ENCODE data around the gene UNC79. TPM values are rescaled to one million over a fixed set of nuclear protein-coding genes. Genes with fewer than 3 reads are reported as not detected.

Gene UNC79
- total RNA-seq, 4 donors from 2014 or later, result under 0.01 to 0.23 (median 0.18) TPM

DNA sequence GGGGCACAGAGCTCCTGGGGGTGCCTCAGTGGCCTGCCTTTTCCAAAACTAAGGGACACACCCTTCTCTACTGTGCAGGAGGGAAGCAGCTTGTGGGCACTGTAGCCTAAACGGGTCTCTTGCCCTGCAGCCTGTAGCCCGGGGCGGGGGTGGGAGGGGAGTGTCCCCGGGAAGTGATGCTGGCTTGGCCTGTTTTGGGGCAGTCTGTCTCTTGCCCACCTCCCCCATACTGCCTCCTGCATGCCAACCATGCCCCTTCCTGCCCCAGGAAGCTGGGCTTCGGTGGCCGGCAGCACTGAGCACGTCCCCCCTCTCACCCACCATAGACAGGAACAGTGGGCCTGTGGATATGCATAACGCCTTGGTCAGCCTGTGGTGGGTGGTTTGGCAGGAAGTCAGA, 314.1 kb downstream of the UNC79 start:
- 33% methylated on average over 5 of the region's 8 CpGs for WGBS
- Histone ChIP-seq H3K36me3 (no peaks in the 10 kb centered on the region), H3K9me3 (no peaks in the 10 kb centered on the region), H3K27ac (replicated peaks in 1 of 4) (peak overlapping the region; percentile 34 to 73 (median 65)), H3K27me3 (no peaks in the 10 kb centered on the region), H3K4me3 (no peak overlapping the region), H3K4me1 (peaks cover 26 to 61% (median 49%) of the 10 kb centered on the region in 4 donors)
- no peak for TF ChIP-seq EP300 (IDR thresholded peaks at IDR 0.05)
- TF ChIP-seq, protein P1, sequence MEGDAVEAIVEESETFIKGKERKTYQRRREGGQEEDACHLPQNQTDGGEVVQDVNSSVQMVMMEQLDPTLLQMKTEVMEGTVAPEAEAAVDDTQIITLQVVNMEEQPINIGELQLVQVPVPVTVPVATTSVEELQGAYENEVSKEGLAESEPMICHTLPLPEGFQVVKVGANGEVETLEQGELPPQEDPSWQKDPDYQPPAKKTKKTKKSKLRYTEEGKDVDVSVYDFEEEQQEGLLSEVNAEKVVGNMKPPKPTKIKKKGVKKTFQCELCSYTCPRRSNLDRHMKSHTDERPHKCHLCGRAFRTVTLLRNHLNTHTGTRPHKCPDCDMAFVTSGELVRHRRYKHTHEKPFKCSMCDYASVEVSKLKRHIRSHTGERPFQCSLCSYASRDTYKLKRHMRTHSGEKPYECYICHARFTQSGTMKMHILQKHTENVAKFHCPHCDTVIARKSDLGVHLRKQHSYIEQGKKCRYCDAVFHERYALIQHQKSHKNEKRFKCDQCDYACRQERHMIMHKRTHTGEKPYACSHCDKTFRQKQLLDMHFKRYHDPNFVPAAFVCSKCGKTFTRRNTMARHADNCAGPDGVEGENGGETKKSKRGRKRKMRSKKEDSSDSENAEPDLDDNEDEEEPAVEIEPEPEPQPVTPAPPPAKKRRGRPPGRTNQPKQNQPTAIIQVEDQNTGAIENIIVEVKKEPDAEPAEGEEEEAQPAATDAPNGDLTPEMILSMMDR (IDR thresholded peaks at IDR 0.05), result no peak
- no peak for TF ChIP-seq POLR2AphosphoS5 (IDR thresholded peaks at IDR 0.05)
- TF ChIP-seq POLR2A (IDR thresholded peaks at IDR 0.05; ENCODE audit: low read depth), result no peak
- intact Hi-C loops (cut with DNase I), result loop anchor here (5.0 kb wide), 1 partner anchor 42 kb away; the partner anchor contains the start of gene PRIMA1
- DNase-seq (ENCODE audit: extremely low spot score), result no peak

DNA sequence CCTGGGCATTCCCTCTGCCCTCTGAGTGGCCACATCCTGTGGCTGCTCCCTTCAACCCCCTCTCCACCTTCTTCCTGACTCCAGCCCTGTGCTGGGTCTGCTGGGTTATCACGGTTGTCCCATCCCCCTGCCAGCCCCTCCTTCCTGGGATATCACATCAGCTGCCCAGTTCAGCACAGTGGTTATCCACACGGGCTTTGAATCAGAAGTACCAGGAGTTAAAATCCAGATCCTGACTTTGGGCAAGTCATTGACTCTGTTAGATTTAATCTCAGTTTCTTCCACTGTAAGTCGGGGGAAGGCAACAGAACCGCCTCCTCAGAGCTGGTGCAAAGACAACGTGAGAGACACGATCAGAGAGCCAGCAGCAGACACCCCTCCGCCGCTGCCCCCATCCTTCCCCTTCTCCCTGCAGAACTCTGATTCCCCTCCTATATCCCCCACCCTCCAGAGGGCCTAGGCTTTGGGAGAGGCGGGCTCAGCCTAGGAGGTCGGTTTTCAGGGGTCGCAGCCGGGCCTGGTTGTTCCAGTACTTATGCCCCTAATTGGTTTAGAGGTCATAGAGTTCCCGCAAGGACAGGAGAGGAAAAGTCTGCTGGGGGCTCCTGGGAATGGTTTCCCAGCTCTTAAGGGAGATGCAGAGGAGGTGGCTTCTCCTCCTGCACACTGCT, 315.0 kb downstream of the UNC79 start:
- no peak for DNase-seq (ENCODE audit: extremely low spot score)
- no peak overlapping the region for H3K4me3 ChIP-seq
- intact Hi-C loops (cut with DNase I), result no loop called here
- TF ChIP-seq EP300 (IDR thresholded peaks at IDR 0.05) (no peak), POLR2AphosphoS5 (IDR thresholded peaks at IDR 0.05) (no peak)
- peaks cover 26 to 61% (median 48%) of the 10 kb centered on the region in 4 donors for H3K4me1 ChIP-seq
- H3K27me3 ChIP-seq, result no peaks in the 10 kb centered on the region
- no peaks in the 10 kb centered on the region for H3K9me3 ChIP-seq
- peaks cover 0 to under 1% (median 0%) of the 10 kb centered on the region in 4 donors for H3K36me3 ChIP-seq
- H3K27ac ChIP-seq (replicated peaks in 1 of 4), result peak overlapping the region; percentile 34 to 73 (median 65)
- 66% methylated on average over 12 of the region's 13 CpGs for WGBS

DNA sequence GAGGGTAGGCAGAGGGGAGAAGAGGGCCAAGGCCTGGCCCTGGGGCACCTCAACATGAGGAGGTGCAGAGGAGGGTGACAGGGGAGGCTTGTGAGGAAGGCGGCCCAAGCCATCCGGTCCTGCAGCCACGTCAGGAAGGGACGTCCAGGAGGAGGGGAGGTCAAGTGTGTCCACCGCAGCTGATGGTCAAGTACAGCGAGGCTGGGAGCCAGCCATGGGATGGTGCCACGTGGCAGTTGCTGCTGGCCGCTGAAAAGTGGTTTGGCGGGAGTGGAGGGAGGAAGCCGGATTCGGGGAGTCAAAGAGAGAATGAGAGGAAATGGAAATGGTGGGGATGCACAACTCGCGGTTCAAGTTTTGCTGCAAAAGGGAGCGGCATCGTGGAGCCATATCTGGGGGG, 316.4 kb downstream of the UNC79 start:
- Histone ChIP-seq H3K4me3 (no peak overlapping the region), H3K27me3 (no peaks in the 10 kb centered on the region), H3K4me1 (peaks cover 24 to 57% (median 47%) of the 10 kb centered on the region in 4 donors), H3K36me3 (peaks cover 0 to 3% (median 0%) of the 10 kb centered on the region in 4 donors), H3K27ac (replicated peaks in 1 of 4) (peak overlapping the region in 3 of 4 donors; percentile 13 to 68 (median 39)), H3K9me3 (no peaks in the 10 kb centered on the region)
- TF ChIP-seq, protein P1 (IDR thresholded peaks at IDR 0.05), result no peak
- no peak for TF ChIP-seq EP300 (IDR thresholded peaks at IDR 0.05)
- 80% methylated on average over 15 of the region's 15 CpGs for WGBS
- no peak for DNase-seq (ENCODE audit: extremely low spot score)
- intact Hi-C loops (cut with DNase I), result no loop called here

DNA sequence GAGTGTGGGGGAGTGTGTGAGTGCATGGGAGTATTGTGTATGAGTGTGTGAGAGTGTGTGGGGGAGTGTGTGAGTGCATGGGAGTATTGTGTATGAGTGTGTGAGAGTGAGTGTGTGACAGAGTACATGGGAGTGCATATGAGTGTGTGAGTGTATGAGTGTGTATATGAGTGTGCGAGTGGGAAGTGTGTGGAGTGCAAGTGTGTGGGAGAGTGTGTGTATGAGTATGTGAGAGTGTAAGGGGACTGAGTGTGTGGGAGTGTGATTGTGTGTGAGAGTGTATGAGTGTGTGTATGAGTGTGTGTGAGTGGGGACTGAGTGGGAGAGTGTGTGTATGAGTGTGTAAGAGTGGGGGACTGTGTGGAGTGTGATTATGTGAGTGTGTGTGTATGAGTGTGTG, 316.8 kb downstream of the UNC79 start:
- Histone ChIP-seq H3K4me1 (peaks cover 24 to 57% (median 47%) of the 10 kb centered on the region in 4 donors), H3K27ac (replicated peaks in 1 of 4) (peak overlapping the region in 2 of 4 donors; percentile 13 to 68), H3K36me3 (peaks cover 0 to 3% (median 0%) of the 10 kb centered on the region in 4 donors), H3K27me3 (no peaks in the 10 kb centered on the region), H3K9me3 (no peaks in the 10 kb centered on the region), H3K4me3 (no peak overlapping the region)
- TF ChIP-seq POLR2AphosphoS5 (IDR thresholded peaks at IDR 0.05) (no peak), EP300 (IDR thresholded peaks at IDR 0.05) (no peak), POLR2A (IDR thresholded peaks at IDR 0.05; ENCODE audit: low read depth) (no peak)
- TF ChIP-seq, protein P1 (IDR thresholded peaks at IDR 0.05), result no peak
- DNase-seq (ENCODE audit: extremely low spot score), result no peak
- intact Hi-C loops (cut with DNase I), result no loop called here
- 95% methylated on average over 1 of the region's 1 CpG for WGBS

DNA sequence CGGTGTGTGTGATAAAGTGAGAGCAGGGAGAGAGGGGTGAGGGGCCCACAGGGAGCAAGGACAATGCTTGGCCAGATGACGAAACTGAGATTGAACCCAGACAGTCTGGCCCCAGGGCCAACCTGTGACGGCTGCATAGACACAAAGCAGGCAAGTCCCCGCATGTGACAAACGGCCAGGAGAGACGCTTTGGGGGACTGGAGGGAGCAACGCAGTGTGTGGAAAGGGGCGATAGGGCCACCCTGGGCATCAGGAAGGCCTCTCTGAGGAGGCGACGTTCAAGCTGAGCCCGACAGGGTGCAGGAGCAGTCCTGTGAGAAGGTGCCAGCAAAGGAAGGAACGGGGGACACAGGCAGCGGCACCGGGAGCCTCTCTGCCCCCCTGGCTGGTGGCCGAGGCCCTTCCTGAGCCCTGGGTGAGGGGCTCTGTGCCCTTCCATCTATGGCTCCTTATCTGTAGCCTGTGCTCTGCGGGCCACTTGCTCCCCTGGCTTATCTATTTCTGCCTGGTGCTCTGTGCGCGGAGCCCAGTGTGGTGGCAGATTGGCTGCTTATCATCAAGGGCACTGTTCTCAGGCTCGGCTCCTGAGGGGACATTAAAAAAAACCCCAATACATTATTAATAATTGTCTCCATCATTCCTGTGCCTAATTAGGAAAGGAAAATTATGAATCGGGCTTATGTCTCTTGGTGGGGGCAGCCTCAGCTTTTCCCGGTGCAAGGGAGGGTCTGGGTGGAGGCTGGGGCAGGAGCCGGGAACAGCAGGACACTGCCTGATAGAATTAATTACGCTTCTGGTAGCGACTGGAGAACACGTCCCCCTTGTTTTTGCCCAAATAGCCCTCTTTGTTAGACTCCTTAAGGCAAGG, 317.7 kb downstream of the UNC79 start:
- no peaks in the 10 kb centered on the region for H3K27me3 ChIP-seq
- no peaks in the 10 kb centered on the region for H3K9me3 ChIP-seq
- TF ChIP-seq, protein P1 (IDR thresholded peaks at IDR 0.05), result no peak
- peak in 1 of 2 donors; percentile 11 for TF ChIP-seq POLR2AphosphoS5 (IDR thresholded peaks at IDR 0.05)
- H3K4me1 ChIP-seq, result peaks cover 23 to 57% (median 47%) of the 10 kb centered on the region in 4 donors
- intact Hi-C loops (cut with DNase I), result no loop called here
- WGBS, result 77% methylated on average over 22 of the region's 25 CpGs
- peaks cover 0 to 3% (median 0%) of the 10 kb centered on the region in 4 donors for H3K36me3 ChIP-seq
- peak overlapping the region; percentile 40 to 65 (median 46) for H3K27ac ChIP-seq (replicated peaks in 1 of 4)
- DNase-seq (ENCODE audit: extremely low spot score), result no peak
- no peak overlapping the region for H3K4me3 ChIP-seq

All from esophagus muscularis mucosa (tissue), 4 donors.